GM19324 (cell line): ENCODE results near the gene SMPDL3A.

Experiments used
- ATAC-seq: cut with Tn5 transposase; IDR thresholded peaks from one replicate; pipeline ENCODE4 v1.9.1; 2021; ENCODE audit warnings: mild to moderate bottlenecking, moderate library complexity; ENCODE audit not compliant: unreplicated experiment, low FRiP score

SMPDL3A gene

GRCh38 chr6:122775975-122776374 is 13.1 kb upstream of the SMPDL3A start:
- no peak for ATAC-seq

DNA sequence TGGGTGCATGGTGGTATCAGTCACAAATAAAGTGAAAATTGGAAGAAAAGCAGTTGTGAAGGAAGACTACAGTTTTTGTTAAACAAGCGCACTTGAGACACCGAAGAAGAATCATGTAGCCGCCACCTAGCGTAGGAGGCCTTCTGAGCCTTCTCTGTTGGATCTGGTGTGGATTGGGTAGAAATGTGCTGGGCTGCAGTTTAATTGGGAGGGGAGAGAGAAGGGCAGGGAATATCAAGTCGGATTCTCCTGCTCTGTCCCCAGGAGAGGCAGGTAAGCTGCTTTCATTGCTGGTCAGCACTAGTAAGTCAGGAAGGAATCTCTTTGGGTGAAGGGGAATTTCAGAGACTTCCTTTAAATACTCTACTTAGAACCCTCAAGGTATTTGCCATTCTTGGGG is 10.8 kb upstream of the SMPDL3A start:
- no peak for ATAC-seq

DNA sequence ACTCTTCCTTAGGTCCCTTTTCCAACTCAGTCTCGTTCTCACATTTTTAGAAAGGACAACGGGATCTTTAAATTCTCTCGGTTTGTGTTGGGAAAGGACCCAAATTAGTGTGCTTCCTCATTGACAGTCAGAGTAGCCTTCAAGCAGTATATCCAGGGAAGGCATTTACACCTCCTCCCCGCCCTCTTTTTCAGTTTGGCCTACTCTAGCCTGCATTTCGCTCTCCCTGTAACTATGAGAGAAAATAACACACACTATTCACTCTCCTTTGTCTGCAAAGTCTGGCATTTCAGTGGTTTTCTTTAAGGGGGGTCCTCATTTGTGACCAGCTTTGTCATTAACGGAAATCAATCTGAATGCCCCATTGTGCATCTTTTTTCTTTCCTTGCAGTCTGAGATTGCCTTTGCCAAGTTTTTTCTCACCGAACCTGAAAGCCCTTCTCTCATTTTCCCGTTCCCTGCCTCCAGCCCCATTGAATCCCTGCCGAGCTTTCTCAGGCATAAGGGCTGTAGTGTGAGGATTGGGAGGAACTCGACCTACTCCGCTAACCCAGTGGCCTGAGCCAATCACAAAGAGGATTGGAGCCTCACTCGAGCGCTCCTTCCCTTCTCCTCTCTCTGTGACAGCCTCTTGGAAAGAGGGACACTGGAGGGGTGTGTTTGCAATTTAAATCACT is 9.9 kb upstream of the SMPDL3A start:
- no peak for ATAC-seq

GRCh38 chr6:122779667-122780066 is 9.4 kb upstream of the SMPDL3A start, which contains the start of gene FABP7:
Gene FABP7 (plus strand): TSS chr6:122779716. CDS start chr6:122779795, 79 bp downstream.
- no peak for ATAC-seq

DNA sequence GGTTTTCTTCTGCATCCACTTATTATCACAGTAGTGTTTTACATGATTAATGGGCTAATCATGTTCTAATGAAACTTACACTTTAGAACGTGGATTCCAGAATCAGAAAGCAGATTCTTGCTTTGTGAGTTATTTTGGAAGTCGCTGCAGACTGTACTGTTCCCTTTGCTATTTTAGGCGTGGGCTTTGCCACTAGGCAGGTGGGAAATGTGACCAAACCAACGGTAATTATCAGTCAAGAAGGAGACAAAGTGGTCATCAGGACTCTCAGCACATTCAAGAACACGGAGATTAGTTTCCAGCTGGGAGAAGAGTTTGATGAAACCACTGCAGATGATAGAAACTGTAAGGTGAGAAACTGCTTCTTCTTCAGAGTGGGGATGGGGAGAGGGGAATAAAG is 8.9 kb upstream of the SMPDL3A start:
- no peak for ATAC-seq

DNA sequence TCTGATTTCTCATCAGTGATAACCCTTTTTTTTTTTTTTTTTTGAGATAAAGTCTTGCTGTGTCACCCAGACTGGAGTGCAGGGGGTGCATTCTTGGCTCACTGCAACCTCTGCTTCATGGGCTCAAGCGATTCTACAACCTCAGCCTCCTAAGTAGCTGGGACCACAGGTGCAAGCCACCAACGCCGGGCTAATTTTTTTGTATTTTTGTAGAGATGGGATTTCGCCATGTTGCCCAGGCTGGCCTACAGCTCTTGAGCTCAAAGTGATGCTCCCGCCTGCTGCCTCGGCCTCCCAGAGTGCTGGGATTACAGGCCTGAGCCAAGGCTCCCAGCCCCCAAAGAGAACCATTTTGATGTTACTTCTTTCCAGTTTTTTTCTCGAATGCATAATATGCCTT is 7.3 kb upstream of the SMPDL3A start:
- no peak for ATAC-seq

- ATAC-seq, result no peak
These were observed 5.7 kb upstream of the SMPDL3A start for GRCh38 chr6:122783401-122783800.

GRCh38 chr6:122785891-122786290 is 3.2 kb upstream of the SMPDL3A start:
- no peak for ATAC-seq

GRCh38 chr6:122787721-122788120 is 1.3 kb upstream of the SMPDL3A start:
- ATAC-seq, result no peak

DNA sequence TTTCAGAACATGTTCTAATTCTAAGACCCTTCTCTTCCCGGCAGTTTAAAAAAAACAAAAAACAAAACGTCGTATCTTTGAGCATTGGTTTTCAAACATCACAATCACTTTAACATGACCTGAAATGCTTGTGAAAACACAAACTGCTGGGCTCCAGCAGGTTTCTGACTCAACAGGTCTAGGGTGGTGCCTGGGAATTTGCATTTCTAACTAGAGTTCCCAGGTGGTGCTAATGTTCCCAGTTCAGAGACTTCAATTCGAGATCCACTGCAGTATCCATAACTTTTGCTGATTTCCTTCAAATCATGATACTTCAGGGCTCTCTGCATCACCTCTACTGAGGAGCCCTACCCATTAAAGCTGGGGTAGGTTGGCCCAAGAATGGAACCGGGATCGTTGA is 850 bp upstream of the SMPDL3A start:
- ATAC-seq, result no peak

DNA sequence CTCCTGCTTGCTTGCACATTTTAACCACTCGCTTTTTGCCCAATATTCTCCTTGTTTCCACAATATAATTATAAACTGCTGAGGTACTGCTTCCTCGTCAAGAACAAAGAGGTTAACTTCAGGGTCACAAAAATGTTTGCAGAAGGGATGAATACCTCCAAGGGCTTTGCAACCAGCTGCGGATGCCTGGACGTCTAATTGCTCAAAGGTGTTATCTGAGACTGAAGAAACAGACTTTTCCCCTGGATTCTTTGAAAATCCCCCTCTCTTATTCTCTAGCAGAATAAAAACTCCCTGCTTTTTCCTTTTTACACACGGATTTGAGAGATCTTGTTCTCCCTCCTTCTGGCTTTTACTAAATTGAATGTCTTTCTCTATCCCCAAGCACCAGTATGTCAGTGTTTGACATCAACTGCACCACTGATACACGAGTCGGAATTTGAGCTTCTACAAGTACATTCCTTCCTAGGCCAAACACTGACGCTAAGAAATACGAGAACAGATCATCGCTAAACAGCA is 336 bp upstream of the SMPDL3A start:
- ATAC-seq, result no peak

GRCh38 chr6:122790028-122790422 is 967 bp downstream of the SMPDL3A start:
- no peak for ATAC-seq

DNA sequence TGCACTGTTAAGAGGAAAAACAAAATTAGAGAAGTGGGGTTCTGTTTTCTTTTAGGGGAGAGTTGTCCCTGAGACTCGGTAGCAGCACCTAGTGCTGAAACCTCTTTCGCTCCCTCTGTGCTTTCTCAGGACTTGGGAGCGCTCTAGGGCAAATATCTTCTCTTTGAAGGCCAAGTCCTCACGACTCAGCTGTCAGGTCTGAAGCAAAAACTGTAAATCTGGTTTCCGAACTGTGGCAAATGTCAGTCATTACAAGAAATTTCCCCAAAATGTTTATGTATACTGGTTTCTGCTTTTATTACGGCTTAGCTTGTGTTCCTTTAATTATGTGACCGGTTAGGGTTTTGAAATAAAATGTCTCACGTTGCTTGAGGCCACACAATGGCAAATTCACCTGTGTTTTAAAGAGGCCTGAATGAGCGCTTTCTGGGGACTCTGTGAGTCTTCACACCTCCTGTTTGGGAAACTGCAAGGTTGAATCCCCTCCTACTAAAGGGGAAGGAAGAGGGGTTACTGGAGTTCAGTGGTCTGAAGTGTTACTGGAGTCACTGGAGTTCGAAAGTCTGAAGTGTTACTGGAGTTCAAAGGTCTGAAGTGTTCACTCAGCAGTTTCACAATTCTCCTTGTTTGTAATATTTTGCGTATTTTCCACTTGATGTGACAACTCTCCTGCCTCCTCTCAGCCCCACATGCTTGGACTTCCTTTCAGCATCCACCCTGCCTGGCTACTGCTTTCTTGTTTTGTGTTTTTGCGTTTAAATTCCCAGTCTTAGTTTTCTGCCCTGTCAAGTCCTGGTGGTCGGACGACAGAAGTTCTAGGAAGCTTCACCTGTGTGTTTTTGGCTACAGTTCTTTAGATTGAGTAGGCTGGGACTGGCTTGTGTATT is 1.6 kb downstream of the SMPDL3A start:
- no peak for ATAC-seq

GRCh38 chr6:122791310-122791679 is 2.2 kb downstream of the SMPDL3A start:
- no peak for ATAC-seq

- no peak for ATAC-seq
These were observed 3.7 kb downstream of the SMPDL3A start for GRCh38 chr6:122792766-122793165.

GRCh38 chr6:122797537-122797936 is 8.5 kb downstream of the SMPDL3A start:
- no peak for ATAC-seq

GRCh38 chr6:122798099-122798641 is 9.1 kb downstream of the SMPDL3A start:
- ATAC-seq, result peak; percentile 77

DNA sequence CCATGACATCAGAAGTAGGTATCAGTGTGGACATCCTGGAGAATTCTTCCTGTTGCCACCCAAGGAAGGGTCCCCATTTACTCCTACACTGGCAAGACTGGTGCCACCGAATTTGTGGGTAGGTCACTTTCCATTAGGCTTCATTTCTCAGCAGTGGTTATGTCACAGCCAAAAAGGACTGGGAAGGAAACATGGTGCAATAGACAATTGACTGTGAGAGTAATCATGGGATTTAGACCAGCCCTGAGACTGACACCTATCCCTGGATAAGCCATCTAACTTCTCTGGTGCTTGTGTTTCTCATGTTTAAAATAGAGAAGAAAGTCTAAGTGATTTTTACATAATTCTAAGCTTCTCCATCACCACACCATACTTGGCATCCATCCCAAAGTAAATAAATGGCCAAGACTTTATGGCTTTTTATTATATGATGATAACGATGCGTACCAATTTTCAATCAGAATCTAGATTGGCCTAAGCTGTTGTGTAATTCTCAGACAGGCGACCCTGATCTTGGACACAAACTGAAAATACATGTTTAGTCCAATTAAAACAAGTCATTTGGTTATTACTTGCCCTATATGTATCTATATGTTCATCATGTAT is 10.2 kb downstream of the SMPDL3A start:
- no peak for ATAC-seq

DNA sequence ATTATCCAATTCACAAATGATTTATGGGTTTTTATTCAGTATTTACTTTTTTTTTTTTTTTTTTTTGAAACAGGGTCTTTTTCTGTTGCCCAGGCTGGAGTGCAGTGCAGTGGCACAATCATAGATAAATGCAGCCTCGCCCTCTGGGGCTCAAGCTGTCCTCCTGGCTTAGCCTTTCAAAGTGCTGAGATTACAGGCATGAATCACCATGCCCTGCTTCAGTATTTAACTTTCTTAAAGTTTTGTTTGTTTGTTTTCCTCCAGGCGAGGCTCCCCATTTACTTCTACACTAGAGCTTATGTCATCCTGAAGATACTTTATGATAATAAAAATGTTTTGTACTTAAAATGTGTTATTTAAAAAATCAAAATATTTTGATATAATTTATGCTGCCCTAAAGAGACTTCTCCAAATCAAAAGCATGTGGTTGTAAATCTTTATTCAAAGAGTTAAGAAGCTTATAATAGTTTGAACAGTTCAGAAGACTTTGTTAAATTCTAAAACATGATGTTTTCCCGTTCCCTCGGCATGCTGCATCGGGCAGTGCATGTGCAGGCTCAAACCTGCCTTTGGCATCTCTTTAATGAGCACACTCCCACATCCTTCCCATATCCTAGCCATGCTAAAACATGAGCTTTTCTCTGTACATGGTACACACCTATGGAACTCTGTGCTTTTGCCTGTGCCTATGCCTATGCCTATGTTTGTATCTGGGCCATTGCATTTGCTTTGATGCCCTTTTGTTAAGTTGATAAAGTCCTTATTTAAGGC is 11.0 kb downstream of the SMPDL3A start:
- ATAC-seq, result no peak

- no peak for ATAC-seq
These were observed 11.8 kb downstream of the SMPDL3A start for GRCh38 chr6:122800906-122801305.
